K562 (cell line): Measurements from ENCODE around the gene SHB. TPM values are rescaled to one million over a fixed set of nuclear protein-coding genes. Genes with fewer than 3 reads are reported as not detected.

Source experiments
- ATAC-seq: fragments of 200-7000 bp; cut with Tn5 transposase; 3 replicates; pipeline ENCODE4 v1.9.1; 2020; ENCODE audit warnings: moderate library complexity
- BruUV-seq: library from RNA; stranded (reverse); fragments of 400-500 nt; replicated peaks from 2 replicates; lab custom pipeline; 2021; lab: Mats Ljungman, UMichigan
- CTCF ChIA-PET: fragments of 300-600 bp; formaldehyde crosslinking; extraction: SDS; loops from one replicate; lab custom pipeline; 2021; ENCODE audit warnings: low intra/inter-chr PET ratio; lab: Yijun Ruan, JAX
- POLR2A ChIA-PET: fragments of 300-600, 350-650 bp; sonication (Branson Sonifier 250); formaldehyde crosslinking; extraction: SDS; loops from one replicate; lab custom pipeline; 2021; ENCODE audit warnings: antibody characterized with exemption, inconsistent platforms; lab: Yijun Ruan, JAX
- DNase-seq, 4 experiments: peaks; one replicate each; pipeline versions ENCODE4 v3.0.0 to v3.0.0-alpha.2; 2011 to 2018; ENCODE audit warnings: low spot score in 3 of 4, mixed read lengths in 3 of 4; ENCODE audit errors: extremely low read depth in 1 of 4
- FAIRE-seq: peaks from 2 replicates; lab custom pipeline; 2011; peaks lifted over from hg19 to GRCh38; lab: Jason Lieb, UNC
- H2AFZ ChIP-seq: 2 replicates; pipeline ENCODE4 v1.6.0; 2011; ENCODE audit warnings: low read depth, low read length, control low read depth, inconsistent platforms
- H3K27ac ChIP-seq: fragments of 200-600 bp; 3 replicates; pipeline ENCODE4 v1.8.0; 2011; ENCODE audit warnings: low read depth, mild to moderate bottlenecking, control low read depth, inconsistent platforms, low read length, moderate library complexity, mixed read lengths; ENCODE audit errors: extremely low read depth
- H3K27me3 ChIP-seq, 2 experiments: fragments of 300-600 bp in 1 of 2; 2 replicates in 1 of 2; 3 replicates in 1 of 2; pipeline versions ENCODE4 v1.6.0 to v1.8.0; 2011; ENCODE audit warnings: inconsistent platforms in 2 of 2, low read length in 2 of 2, mild to moderate bottlenecking in 1 of 2, mixed read lengths in 1 of 2, moderate library complexity in 1 of 2; ENCODE audit not compliant: control insufficient read depth in 2 of 2, insufficient read depth in 2 of 2
- H3K36me3 ChIP-seq: fragments of 300-600 bp; 3 replicates; pipeline ENCODE4 v1.8.0; 2011; ENCODE audit warnings: mild to moderate bottlenecking, low read length, inconsistent platforms; ENCODE audit not compliant: control insufficient read depth, insufficient read depth
- H3K4me1 ChIP-seq, 2 experiments: fragments of 200-600 bp in 1 of 2; replicated peaks in 1 of 2; 2 replicates in 1 of 2; 3 replicates in 1 of 2; pipeline versions ENCODE4 v1.5.1 to v1.8.0; 2011; ENCODE audit warnings: inconsistent platforms in 2 of 2, low read length in 2 of 2, mild to moderate bottlenecking in 1 of 2, mixed read lengths in 1 of 2, moderate library complexity in 1 of 2; ENCODE audit not compliant: control insufficient read depth in 2 of 2, insufficient read depth in 2 of 2
- H3K4me2 ChIP-seq: 2 replicates; pipeline ENCODE4 v1.6.1; 2011; ENCODE audit warnings: low read length, control low read depth, inconsistent platforms, mixed read lengths; ENCODE audit not compliant: insufficient read depth
- H3K4me3 ChIP-seq: fragments of 200-600 bp; sonication (generic), shearing (Covaris generic); 2 replicates; pipeline ENCODE4 v1.5.1; 2016; ENCODE audit warnings: control low read depth, inconsistent platforms
- H3K79me2 ChIP-seq: fragments of 200-600 bp; 3 replicates; pipeline ENCODE4 v1.8.0; 2011; ENCODE audit warnings: low read length, inconsistent platforms; ENCODE audit not compliant: control insufficient read depth, insufficient read depth
- H3K9ac ChIP-seq, 2 experiments: 2 replicates each; pipeline versions ENCODE4 v1.6.0 to v1.6.1; 2011; ENCODE audit warnings: low read depth in 2 of 2, low read length in 2 of 2, control low read depth in 1 of 2, inconsistent platforms in 1 of 2, mild to moderate bottlenecking in 1 of 2, mixed read lengths in 1 of 2; ENCODE audit not compliant: insufficient read depth in 1 of 2
- H3K9me1 ChIP-seq: one replicate; pipeline ENCODE4 v1.6.0; 2011; ENCODE audit warnings: inconsistent platforms, mild to moderate bottlenecking, low read length, moderate library complexity; ENCODE audit not compliant: control insufficient read depth, insufficient read depth
- H3K9me3 ChIP-seq: replicated peaks from 2 replicates; pipeline ENCODE4 v1.5.1; 2011; ENCODE audit warnings: low read depth, low read length, inconsistent platforms; ENCODE audit not compliant: control insufficient read depth, insufficient read depth
- H4K20me1 ChIP-seq: replicated peaks from 2 replicates; pipeline ENCODE4 v1.6.1; 2011; ENCODE audit warnings: low read length, inconsistent platforms, mixed read lengths; ENCODE audit not compliant: control insufficient read depth, insufficient read depth
- CHD7 ChIP-seq: fragments of 200-600 bp; sonication (generic); IDR thresholded peaks from one replicate; pipeline ENCODE4 v1.6.1; 2012; ENCODE audit warnings: mild to moderate bottlenecking, low read depth, low read length, inconsistent platforms
- FOXO4 ChIP-seq: fragments of 450-650 bp; formaldehyde crosslinking; IDR thresholded peaks from 2 replicates; pipeline ENCODE4 v1.4.0; 2020; ENCODE audit warnings: mild to moderate bottlenecking, moderate library complexity
- HNRNPUL1 ChIP-seq: fragments of 200-400 bp; formaldehyde crosslinking; IDR thresholded peaks from 2 replicates; pipeline ENCODE4 v1.6.1; 2017; ENCODE audit warnings: low read length
- KAT2B ChIP-seq: IDR thresholded peaks from one replicate; pipeline ENCODE4 v1.6.1; 2012; ENCODE audit warnings: low read depth, mild to moderate bottlenecking, control low read depth, inconsistent platforms, low read length, moderate library complexity
- MTF1 ChIP-seq: fragments of 250-450 bp; sonication (Bioruptor Pico); IDR thresholded peaks from 2 replicates; pipeline ENCODE4 v1.9.0; 2021; ENCODE audit warnings: moderate library complexity, mild to moderate bottlenecking, inconsistent platforms, borderline replicate concordance
- NFRKB ChIP-seq: fragments of 450-650 bp; IDR thresholded peaks from 2 replicates; pipeline ENCODE4 v1.6.1; 2016; ENCODE audit warnings: low read depth
- ZNF780A ChIP-seq: fragments of 250-450 bp; sonication (Bioruptor Pico); IDR thresholded peaks from 2 replicates; pipeline ENCODE4 v1.5.0; 2021; ENCODE audit warnings: mild to moderate bottlenecking
- WGBS: fragments of 100-300 bp; shearing (Covaris generic); methylation state at CpG from one replicate; pipeline ENCODE4 v1.1.6; 2016; ENCODE audit warnings: low coverage, mixed read lengths; ENCODE audit not compliant: insufficient coverage; ENCODE audit errors: missing lambda C conversion rate; 5-methylcytosine and 5-hydroxymethylcytosine counted together
- in situ Hi-C: fragments of 300-500 bp; cut with MboI; formaldehyde crosslinking; loops from 4 replicates; pipeline ENCODE4 v1.15.0; 2018; ENCODE audit warnings: inconsistent platforms, mixed read lengths
- intact Hi-C: fragments of 100-400 bp; cut with micrococcal nuclease; formaldehyde crosslinking; loops from 2 replicates; pipeline ENCODE4 v1.14.2; 2022
- polyA plus RNA-seq, 8 experiments: library from polyadenylated mRNA; depleted of rRNA in 4 of 8; stranded (reverse) in 5 of 8; unstranded in 3 of 8; fragments of >200 nt; fragmentation: Nextera tagmentation in 2 of 8; fragmentation: Illumina TruSeq in 1 of 8; extraction: Ambion mirVana in 2 of 8; extraction: Trizol in 1 of 8; gene quantifications; 2 replicates each; pipeline versions ENCODE4 v1.2.1 to v1.2.3, GENCODE V29; 2011 to 2014; ENCODE audit warnings: inconsistent platforms in 1 of 8, missing spikeins in 1 of 8
- total RNA-seq, 7 experiments: library from RNA; depleted of rRNA in 6 of 7; stranded (reverse); fragments of >200 nt in 6 of 7; fragmentation: Illumina TruSeq in 2 of 7; extraction: Trizol in 2 of 7; gene quantifications; 2 replicates each; pipeline versions ENCODE4 v1.2.1 to v1.2.3, GENCODE V29; 2011 to 2021; ENCODE audit warnings: low replicate concordance in 1 of 7

The SHB gene
- total and polyA plus RNA-seq, 9 of the 15 experiments (the other 6 are each of a cell fraction or from before 2014, with no cell fraction given), result 0.78 to 16.0 (median 5.3) TPM

DNA sequence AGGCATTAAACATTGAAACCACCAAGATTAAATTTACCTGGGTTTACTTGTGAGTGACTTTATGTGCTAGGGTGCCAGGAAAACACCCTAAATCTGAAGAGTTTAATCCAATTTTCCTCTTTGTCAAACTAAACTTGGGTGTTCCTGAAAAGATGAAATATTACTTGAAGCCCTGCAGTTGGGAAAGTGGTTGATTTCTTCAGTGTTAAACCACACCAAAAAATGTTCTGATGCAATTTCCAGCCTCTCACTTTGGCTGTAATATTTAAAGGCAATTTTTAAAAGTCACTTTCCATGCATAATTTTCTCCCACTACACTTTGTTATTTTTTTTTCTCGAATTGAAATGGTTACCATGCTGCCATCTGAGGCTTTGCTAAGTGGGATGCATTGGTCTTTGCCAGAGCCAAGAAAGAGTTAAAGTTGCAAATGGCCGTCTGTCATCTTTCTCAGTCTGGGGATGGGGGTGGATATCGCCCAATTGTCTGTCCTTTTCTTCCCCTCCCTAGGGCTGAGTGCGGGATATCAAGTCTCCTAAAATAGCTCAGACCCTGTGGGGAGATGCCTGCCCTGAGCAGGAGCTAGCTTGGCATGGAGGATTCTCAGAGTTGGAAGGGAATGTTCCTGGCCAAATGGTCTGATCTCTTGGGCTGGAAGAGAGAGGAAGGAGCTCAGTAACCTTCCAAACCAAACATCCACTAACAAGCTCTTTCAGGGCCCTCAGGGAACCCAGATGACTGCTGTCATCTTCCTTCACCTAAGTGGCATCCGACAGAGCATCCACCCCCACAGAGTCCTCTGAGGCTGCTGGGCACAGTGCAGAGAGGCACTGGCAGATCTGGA, 13.6 kb upstream of the SHB start:
- TF ChIP-seq ZNF780A (CRISPR knock-in tag) (no peak), MTF1 (CRISPR knock-in tag) (no peak), FOXO4 (CRISPR knock-in tag) (no peak), HNRNPUL1 (no peak), CHD7 (no peak), KAT2B (no peak), NFRKB (no peak)
- intact Hi-C loops (loop anchor here (10.0 kb wide), 1 partner anchor 172 kb away; no protein-coding TSS in a partner anchor), in situ Hi-C loops (no loop called here)
- Histone ChIP-seq H3K27me3 (peaks cover 19 to 35% of the 10 kb centered on the region in 2 experiments; a peak in 4 of 5 replicates), H3K27ac (no peak overlapping the region), H3K9me1 (no peaks in the 10 kb centered on the region), H3K79me2 (no peaks in the 10 kb centered on the region), H2AFZ (no peak overlapping the region), H3K9ac (no peak overlapping the region), H3K36me3 (no peaks in the 10 kb centered on the region), H3K4me2 (no peak overlapping the region), H3K4me1 (no peaks in the 10 kb centered on the region), H3K4me3 (no peak overlapping the region), H3K9me3 (no peaks in the 10 kb centered on the region), H4K20me1 (no peaks in the 10 kb centered on the region)
- ATAC-seq (no peak), DNase-seq (no peak), FAIRE-seq (no peak)
- ChIA-PET POLR2A (interaction anchor here (0.7 kb wide), 1 partner anchor 42 kb away, joined by 3 read pairs; no protein-coding TSS in a partner anchor), CTCF (no interaction called here)
- WGBS, result 0% methylated on average over 5 of the region's 5 CpGs
- no TSS peak for BruUV-seq
